ENCODE data around the gene ACE2. TPM values are rescaled to one million over a fixed set of nuclear protein-coding genes. Genes with fewer than 3 reads are reported as not detected.
"Not testable (repeated sequence)": the region's sequence is repeated elsewhere in the genome, so short reads cannot be mapped to it uniquely, and the experiment has no call there.

The ACE2 gene
- total RNA-seq, result not detected

DNA sequence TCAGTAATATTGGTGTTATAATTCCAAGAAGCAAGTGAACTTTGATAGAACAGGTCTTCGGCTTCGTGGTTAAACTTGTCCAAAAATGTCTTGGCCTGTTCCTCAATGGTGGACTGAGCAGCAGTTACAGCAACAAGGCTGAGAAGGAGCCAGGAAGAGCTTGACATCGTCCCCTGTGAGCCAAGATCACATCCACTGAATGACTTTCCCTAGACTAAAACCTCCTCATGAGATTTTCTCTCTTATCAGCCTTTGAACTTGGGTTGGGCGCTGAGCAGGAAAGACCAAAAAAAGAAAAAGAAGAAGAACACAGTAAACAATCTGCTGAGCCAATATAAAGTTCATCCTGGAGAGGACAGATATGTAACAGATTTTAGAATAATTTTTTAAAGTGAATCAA is at the start of gene ACE2:
Gene ACE2 (minus strand): TSS at position 216 of the 400 bp plus-strand sequence. CDS start 49 bp downstream, at position 167.
- H3K27ac Mint-ChIP-seq, result no peak within 1 kb of the TSS
- POLR2A ChIA-PET, result no interaction called here
- no peaks in the 10 kb centered on the region for H3K27me3 Mint-ChIP-seq
- DNase-seq, result no peak
- no peaks in the 10 kb centered on the region for H3K4me1 Mint-ChIP-seq
- H3K4me3 Mint-ChIP-seq, result no peak within 1 kb of the TSS
- H3K9me3 Mint-ChIP-seq, result no peaks in the 10 kb centered on the region
- CTCF ChIA-PET, result no interaction called here
- no peaks in the 10 kb centered on the region for H3K36me3 Mint-ChIP-seq (ENCODE audit: low read depth)

DNA sequence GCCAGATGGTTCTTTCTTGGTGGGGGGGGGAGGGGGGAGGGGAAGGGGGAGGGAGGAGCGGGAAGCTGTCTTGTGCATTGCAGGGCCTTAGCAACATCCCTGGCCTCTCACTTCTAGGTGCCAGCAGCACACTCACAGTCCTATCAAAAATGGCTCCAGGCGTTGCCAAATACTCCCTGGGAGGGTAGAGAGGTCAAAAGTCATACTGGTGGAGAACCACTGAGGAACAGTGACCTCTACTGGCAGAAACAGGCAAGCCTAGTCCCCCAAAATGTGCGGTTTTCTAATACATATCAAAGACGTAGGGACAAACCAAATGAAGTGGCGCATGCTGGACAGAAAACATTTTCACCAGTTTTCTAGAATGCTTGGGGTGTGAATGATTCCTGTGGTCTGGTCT is 46.8 kb upstream of the ACE2 start:
- H3K4me3 Mint-ChIP-seq, H3K27ac Mint-ChIP-seq: not testable (repeated sequence)

DNA sequence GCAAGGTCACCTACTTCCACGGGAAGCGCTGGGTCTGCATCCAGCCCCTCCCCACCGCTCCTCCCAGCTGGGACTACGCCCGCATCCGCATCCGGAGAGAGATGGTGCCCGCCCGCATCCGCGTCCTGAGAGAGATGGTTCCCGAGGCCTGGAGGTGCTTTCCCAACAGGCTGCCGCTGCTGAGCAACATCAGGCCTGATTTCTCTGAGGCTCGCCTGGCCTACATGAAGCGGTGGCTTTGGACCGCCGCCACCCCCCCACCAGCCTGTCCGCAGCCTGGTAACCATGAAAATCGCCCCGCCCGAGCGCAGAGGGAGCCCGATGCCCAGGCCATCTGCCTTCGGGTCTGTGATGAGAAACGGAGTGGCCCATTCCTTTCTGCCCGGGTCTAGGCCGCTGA is 45.8 kb upstream of the ACE2 start:
- no peak for DNase-seq
- no peaks in the 10 kb centered on the region for H3K9me3 Mint-ChIP-seq
- H3K4me1 Mint-ChIP-seq, result peaks cover 5% of the 10 kb centered on the region
- H3K27me3 Mint-ChIP-seq, result peaks cover 11% of the 10 kb centered on the region
- H3K4me3 Mint-ChIP-seq, result no peak overlapping the region
- H3K36me3 Mint-ChIP-seq (ENCODE audit: low read depth), result no peaks in the 10 kb centered on the region
- POLR2A ChIA-PET, result no interaction called here
- CTCF ChIA-PET, result no interaction called here
- no peak overlapping the region for H3K27ac Mint-ChIP-seq

More for the DNA sequence above, 46.8 kb upstream of the ACE2 start:
- CTCF ChIA-PET; H3K4me1 Mint-ChIP-seq; POLR2A ChIA-PET; DNase-seq; H3K9me3 Mint-ChIP-seq; H3K36me3 Mint-ChIP-seq (ENCODE audit: low read depth): not testable (repeated sequence)
- peaks cover 11% of the 10 kb centered on the region for H3K27me3 Mint-ChIP-seq

DNA sequence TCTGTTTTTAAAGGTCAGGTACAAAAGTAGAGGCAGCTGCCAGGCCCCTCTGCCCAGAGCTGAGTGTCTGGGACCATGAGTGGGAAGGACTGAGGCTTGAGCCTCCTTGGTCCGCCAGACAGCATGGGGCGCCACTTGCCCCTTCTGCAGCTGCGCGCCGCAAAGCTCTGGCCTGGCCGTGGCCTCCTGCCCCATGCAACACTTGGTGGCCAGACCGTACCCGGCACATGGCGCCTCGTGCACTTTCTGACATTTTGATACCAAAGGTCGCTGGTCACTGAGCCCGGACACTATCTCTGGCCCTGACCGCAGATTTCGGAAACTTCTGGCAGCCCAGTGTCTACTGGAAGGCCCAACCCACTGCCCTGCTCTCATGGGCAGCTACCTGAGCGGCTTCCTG is 45.3 kb upstream of the ACE2 start:
- POLR2A ChIA-PET, result no interaction called here
- CTCF ChIA-PET, result no interaction called here
- Mint-ChIP-seq H3K27ac (no peak overlapping the region), H3K36me3 (ENCODE audit: low read depth) (no peaks in the 10 kb centered on the region), H3K4me1 (peaks cover 5% of the 10 kb centered on the region), H3K4me3 (no peak overlapping the region), H3K9me3 (no peaks in the 10 kb centered on the region), H3K27me3 (peaks cover 11% of the 10 kb centered on the region)
- no peak for DNase-seq

DNA sequence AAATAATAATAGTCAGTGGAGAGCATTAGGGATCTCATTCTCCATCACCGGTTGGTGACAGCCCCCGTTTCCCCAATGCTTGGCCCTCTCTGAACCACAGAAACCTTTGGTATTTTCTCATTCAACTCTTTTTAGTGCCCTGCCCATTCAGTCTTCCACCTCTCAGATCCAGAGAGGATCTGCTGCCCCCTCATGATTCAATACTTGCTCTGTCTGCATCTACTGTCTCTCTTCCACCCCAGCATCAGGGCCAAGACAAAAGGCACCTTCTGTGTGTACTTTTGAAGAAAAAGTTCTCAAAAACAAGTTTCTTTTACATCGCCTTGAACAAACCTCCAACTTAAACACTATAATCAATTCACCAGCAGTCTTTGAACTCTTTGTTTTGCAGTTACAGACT is 44.5 kb upstream of the ACE2 start:
- H3K27ac Mint-ChIP-seq, result no peak overlapping the region

DNA sequence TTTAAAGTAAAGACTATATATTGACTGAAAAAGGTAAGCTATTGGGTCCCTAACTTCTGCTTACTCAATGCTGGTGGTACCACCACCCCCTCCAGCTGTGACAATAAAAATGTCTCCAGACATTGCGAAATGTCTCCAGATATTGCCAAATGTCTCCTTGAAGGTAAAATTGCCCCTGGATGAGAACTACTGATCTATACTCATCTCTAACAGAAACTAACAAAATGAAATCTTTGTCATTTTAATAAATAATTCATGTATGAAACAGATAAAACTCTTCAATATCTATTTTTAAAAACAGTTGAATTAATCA is 43.8 kb upstream of the ACE2 start:
- POLR2A ChIA-PET, result no interaction called here
- H3K9me3 Mint-ChIP-seq, result no peaks in the 10 kb centered on the region
- no peak overlapping the region for H3K4me3 Mint-ChIP-seq
- no peak overlapping the region for H3K27ac Mint-ChIP-seq
- H3K4me1 Mint-ChIP-seq, result peaks cover 5% of the 10 kb centered on the region
- H3K36me3 Mint-ChIP-seq (ENCODE audit: low read depth), result no peaks in the 10 kb centered on the region
- DNase-seq, result no peak
- CTCF ChIA-PET, result no interaction called here
- H3K27me3 Mint-ChIP-seq, result peaks cover 12% of the 10 kb centered on the region

More for the DNA sequence above, 44.5 kb upstream of the ACE2 start:
- no peak for DNase-seq
- Mint-ChIP-seq H3K27me3 (peaks cover 12% of the 10 kb centered on the region), H3K9me3 (no peaks in the 10 kb centered on the region), H3K4me1 (peaks cover 5% of the 10 kb centered on the region), H3K4me3 (no peak overlapping the region), H3K36me3 (ENCODE audit: low read depth) (no peaks in the 10 kb centered on the region)
- ChIA-PET POLR2A (no interaction called here), CTCF (no interaction called here)

DNA sequence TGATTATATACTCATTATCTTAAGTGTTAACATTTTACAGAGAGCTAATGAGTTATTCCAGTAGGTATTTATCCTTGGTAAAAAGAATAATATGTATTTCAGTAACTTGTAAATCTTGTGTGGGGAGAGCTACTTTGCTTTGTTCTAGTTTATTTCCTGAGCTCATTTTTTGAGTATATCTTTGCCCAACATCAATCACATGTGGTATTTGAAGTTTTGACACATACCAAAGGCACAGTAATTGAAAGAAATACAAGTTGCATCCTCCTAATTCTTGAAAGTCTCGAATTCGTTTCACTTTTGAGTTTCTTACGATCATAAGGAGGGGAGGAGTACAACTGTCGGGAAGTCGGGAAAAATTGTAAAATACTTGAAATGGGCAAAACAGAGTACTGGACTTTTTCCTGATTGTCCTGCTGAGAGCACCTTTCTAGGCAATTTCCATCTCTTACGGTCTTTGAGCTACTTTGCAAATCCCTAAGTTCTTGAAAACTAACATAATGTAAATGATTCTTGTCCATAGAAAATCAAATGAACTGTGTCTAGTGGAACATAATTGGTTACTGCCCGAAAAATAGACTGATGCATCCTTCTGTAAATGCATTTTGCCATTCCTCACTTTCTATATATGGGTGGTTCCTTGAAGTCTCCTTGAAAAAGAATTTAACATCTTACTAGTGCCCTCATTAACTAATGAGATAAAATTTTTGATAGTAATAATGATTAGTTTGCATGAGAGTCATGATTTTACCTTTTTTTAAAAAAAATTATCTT is 43.2 kb upstream of the ACE2 start:
- Mint-ChIP-seq H3K27ac (no peak overlapping the region), H3K4me3 (no peak overlapping the region), H3K4me1 (peaks cover 5% of the 10 kb centered on the region), H3K9me3 (no peaks in the 10 kb centered on the region), H3K36me3 (ENCODE audit: low read depth) (no peaks in the 10 kb centered on the region), H3K27me3 (peaks cover 12% of the 10 kb centered on the region)
- POLR2A ChIA-PET, result no interaction called here
- DNase-seq, result no peak
- CTCF ChIA-PET, result no interaction called here

DNA sequence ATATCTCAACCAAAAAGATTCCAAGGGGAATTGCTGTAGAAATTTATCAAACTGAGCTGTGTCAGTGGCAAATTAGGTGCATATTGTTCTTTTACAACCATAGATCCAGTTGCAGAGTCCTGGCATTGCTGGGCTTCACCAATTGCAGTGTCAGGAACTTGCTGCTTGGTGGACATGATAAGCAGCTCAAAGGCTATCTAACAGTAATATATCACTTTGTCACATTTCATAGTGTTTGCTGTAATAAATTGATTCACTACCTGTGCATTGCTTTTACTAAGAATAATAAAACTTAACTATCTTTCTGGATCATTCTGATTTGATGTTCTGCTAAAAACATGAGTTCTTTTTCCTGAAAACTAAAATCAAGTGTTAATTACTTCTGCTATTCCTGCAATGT is 30.9 kb upstream of the ACE2 start:
- H3K9me3 Mint-ChIP-seq, result no peaks in the 10 kb centered on the region
- no peaks in the 10 kb centered on the region for H3K4me1 Mint-ChIP-seq
- H3K27ac Mint-ChIP-seq, result no peak overlapping the region
- peaks cover 4% of the 10 kb centered on the region for H3K27me3 Mint-ChIP-seq
- no peak overlapping the region for H3K4me3 Mint-ChIP-seq
- DNase-seq, result no peak
- ChIA-PET CTCF (no interaction called here), POLR2A (no interaction called here)
- H3K36me3 Mint-ChIP-seq (ENCODE audit: low read depth), result no peaks in the 10 kb centered on the region

DNA sequence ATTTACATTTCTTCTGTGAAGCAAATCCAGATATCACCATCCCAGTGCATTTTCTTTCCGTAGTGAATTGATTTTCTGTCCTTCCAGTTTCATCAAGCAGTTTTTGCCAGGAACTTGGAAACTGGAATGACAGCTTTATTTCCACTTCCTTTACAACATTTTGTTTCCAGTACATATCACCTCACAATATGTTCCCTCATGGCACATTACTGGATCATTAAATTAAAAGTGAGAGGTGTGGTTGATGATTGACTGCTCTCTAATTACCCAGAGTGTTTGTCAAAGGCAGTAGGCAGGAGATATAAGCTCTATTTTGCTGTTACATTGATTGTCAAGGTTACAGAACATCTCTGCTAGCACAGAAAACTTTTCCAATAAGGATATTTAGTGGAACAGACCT is 22.3 kb upstream of the ACE2 start:
- no peaks in the 10 kb centered on the region for H3K4me1 Mint-ChIP-seq
- no peak overlapping the region for H3K4me3 Mint-ChIP-seq
- no peak overlapping the region for H3K27ac Mint-ChIP-seq
- H3K36me3 Mint-ChIP-seq (ENCODE audit: low read depth), result no peaks in the 10 kb centered on the region
- CTCF ChIA-PET, result no interaction called here
- POLR2A ChIA-PET, result no interaction called here
- DNase-seq, result no peak
- peaks cover 4% of the 10 kb centered on the region for H3K27me3 Mint-ChIP-seq
- H3K9me3 Mint-ChIP-seq, result no peaks in the 10 kb centered on the region

DNA sequence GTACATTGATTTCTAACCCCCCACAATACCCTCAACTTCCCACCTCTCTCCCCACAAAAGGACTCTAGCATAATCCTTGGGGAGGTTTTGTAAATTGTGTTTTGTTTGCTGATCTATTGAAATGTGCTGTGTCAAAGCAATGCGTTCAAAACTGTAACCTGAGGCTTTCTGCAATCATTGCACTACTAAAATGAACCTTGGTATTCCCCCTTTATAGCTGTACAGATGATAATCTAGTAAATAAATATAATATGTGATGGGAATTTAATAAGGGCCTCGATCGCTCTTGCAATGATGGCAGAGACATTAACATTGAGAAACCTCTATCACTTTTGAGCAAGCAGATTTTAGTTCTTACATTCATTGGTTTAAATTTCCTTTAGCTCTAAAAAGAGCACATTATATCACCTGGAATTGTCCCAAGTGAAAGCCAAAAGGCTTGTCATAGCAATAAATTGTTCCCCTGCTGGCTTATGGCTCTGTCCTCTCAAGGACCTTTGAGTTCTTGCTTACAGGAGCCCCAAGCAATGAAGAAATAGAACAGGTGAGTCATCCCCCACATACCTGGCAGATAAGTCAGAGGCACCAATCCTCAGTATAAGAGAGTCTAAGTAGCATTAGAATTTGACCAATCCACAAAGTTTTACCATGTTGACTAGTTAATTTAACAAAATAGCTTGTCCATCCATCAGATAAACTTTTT is 18.4 kb upstream of the ACE2 start:
- POLR2A ChIA-PET, result no interaction called here
- CTCF ChIA-PET, result no interaction called here
- H3K9me3 Mint-ChIP-seq, result no peaks in the 10 kb centered on the region

DNA sequence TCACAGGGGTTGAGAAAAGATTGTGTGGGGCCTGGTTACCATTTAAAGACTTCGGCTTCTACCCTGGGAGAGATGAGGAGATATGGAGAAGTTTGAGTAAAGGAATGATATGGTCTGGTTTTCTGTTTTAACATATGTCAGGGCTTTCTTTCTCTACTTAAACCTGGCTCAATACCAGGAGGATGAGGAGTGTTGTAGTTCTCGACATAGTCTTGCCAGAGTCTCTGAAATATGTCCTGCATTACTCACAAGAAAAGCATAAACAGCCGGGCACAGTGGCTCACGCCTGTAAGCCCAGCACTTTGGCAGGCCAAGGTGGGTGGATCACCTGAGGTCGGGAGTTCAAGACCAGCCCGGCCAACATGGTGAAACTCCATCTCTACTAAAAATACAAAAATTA is 16.4 kb upstream of the ACE2 start:
- H3K27ac Mint-ChIP-seq, result no peak overlapping the region
- no peak overlapping the region for H3K4me3 Mint-ChIP-seq
- ChIA-PET CTCF (no interaction called here), POLR2A (no interaction called here)
- no peaks in the 10 kb centered on the region for H3K9me3 Mint-ChIP-seq
- no peaks in the 10 kb centered on the region for H3K4me1 Mint-ChIP-seq
- peaks cover 4% of the 10 kb centered on the region for H3K27me3 Mint-ChIP-seq
- no peaks in the 10 kb centered on the region for H3K36me3 Mint-ChIP-seq (ENCODE audit: low read depth)
- no peak for DNase-seq

More for the DNA sequence above, 18.4 kb upstream of the ACE2 start:
- H3K4me1 Mint-ChIP-seq, result no peaks in the 10 kb centered on the region
- H3K27ac Mint-ChIP-seq, result no peak overlapping the region
- H3K27me3 Mint-ChIP-seq, result peaks cover 4% of the 10 kb centered on the region
- H3K36me3 Mint-ChIP-seq (ENCODE audit: low read depth), result no peaks in the 10 kb centered on the region
- no peak overlapping the region for H3K4me3 Mint-ChIP-seq
- DNase-seq, result no peak

DNA sequence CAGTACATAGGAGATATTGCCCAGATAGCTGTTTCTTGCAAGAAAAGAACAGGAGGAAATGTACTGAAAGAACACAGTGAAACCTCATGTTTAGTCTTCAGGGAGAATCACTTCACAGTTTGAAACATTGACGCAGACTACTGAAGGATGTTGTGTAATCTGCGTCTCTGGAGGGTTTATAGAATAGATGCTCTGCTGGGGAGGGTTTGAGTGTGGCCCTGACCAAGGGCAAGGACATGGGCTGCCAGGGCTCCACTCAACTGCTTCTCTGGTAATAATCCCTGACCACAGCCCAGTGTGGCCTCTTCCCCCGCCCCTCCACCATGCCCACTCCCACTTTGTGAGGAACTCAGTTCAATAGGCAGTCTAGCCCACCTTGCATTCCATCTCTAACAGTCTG is 15.8 kb upstream of the ACE2 start:
- H3K4me1 Mint-ChIP-seq, result no peaks in the 10 kb centered on the region
- H3K4me3 Mint-ChIP-seq, result no peak overlapping the region
- CTCF ChIA-PET, result no interaction called here
- no peak overlapping the region for H3K27ac Mint-ChIP-seq
- H3K9me3 Mint-ChIP-seq, result no peaks in the 10 kb centered on the region
- POLR2A ChIA-PET, result no interaction called here
- no peaks in the 10 kb centered on the region for H3K36me3 Mint-ChIP-seq (ENCODE audit: low read depth)
- DNase-seq, result no peak
- H3K27me3 Mint-ChIP-seq, result peaks cover 4% of the 10 kb centered on the region

DNA sequence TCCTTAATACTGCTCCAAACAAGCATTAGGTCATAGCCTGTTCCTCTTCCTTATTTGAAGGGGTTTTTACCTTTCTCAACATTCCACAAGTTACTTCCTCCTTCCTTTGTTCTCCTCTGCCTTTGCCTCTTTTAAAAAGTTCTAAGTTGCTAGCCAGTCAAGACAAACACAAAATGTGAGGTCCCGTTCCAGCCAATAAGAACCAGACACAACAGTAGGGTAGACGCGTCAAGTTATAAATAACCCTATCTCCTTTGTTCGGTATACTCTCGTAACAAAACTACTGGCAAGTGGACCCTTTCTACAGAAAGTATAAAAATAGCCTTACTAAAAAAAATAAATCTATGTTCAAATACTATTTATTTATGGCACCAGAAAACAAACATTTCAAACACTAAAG is 6.3 kb upstream of the ACE2 start:
- no peaks in the 10 kb centered on the region for H3K4me1 Mint-ChIP-seq
- H3K36me3 Mint-ChIP-seq (ENCODE audit: low read depth), result no peaks in the 10 kb centered on the region
- no peaks in the 10 kb centered on the region for H3K9me3 Mint-ChIP-seq
- no peak overlapping the region for H3K27ac Mint-ChIP-seq
- no peak for DNase-seq
- H3K27me3 Mint-ChIP-seq, result peaks cover 3% of the 10 kb centered on the region
- CTCF ChIA-PET, result no interaction called here
- POLR2A ChIA-PET, result no interaction called here
- H3K4me3 Mint-ChIP-seq, result no peak overlapping the region

DNA sequence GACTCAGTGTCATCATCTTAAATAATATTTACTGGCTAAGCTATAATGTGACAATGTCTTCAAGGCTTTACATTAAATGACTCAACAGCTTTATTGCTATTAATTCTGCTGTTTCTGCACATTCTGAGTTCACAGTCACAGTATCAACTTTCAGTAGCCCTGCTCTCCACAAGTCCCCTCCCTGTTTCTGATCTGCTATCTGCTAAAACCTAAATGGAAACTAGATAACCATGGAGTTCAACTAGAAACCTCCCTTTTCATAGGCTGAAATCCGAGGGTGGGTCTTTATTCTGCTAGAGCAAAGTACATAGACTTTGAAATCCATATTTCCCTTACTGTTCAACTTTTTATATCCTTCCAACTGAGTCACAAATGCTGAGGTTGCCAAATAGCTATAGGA is 5.4 kb upstream of the ACE2 start:
- POLR2A ChIA-PET, result no interaction called here
- Mint-ChIP-seq H3K9me3 (no peaks in the 10 kb centered on the region), H3K27me3 (peaks cover 3% of the 10 kb centered on the region)

More for the DNA sequence above, 5.4 kb upstream of the ACE2 start:
- DNase-seq, result no peak
- CTCF ChIA-PET, result no interaction called here
- Mint-ChIP-seq H3K4me1 (no peaks in the 10 kb centered on the region), H3K36me3 (ENCODE audit: low read depth) (no peaks in the 10 kb centered on the region), H3K4me3 (no peak overlapping the region), H3K27ac (no peak overlapping the region)

Measured in activated CD4-positive, alpha-beta memory T cell treated with anti-CD3 and anti-CD28 coated beads, Interleukin-2, amount 10 ng/mL, durations not matched to agents 7 days and 5 days (primary cell).